ENCODE data around the gene KRTAP12-3. TPM values are rescaled to one million over a fixed set of nuclear protein-coding genes. Genes with fewer than 3 reads are reported as not detected.

KRTAP12-3 gene
- total RNA-seq, 2 donors from 2014 or later: not detected

- Mint-ChIP-seq H3K27me3 (ENCODE audit: insufficient read depth) (peaks cover 11% of the 10 kb centered on the region), H3K9me3 (peaks cover 59% of the 10 kb centered on the region), H3K27ac (no peak overlapping the region), H3K4me1 (no peaks in the 10 kb centered on the region), H3K36me3 (ENCODE audit: low read depth) (peaks cover 3% of the 10 kb centered on the region), H3K4me3 (no peak overlapping the region)
- Histone ChIP-seq H3K9ac (ENCODE audit: extremely low read depth, low read length, poor library complexity, severe bottlenecking) (no peak overlapping the region), H3K9me3 (ENCODE audit: control insufficient read depth, low read length) (peaks cover 50% of the 10 kb centered on the region), H3K4me1 (ENCODE audit: control insufficient read depth, insufficient read depth, low read length) (no peaks in the 10 kb centered on the region), H3K27ac (ENCODE audit: low read depth, low read length) (no peak overlapping the region), H3K36me3 (ENCODE audit: control insufficient read depth, insufficient read depth, low read length) (no peaks in the 10 kb centered on the region), H3K4me3 (ENCODE audit: low read length) (no peak overlapping the region), H3K27me3 (ENCODE audit: control insufficient read depth, insufficient read depth, low read length, poor library complexity, severe bottlenecking) (no peaks in the 10 kb centered on the region)
- no peak for TF ChIP-seq CTCF (conservative IDR thresholded peaks at IDR 0.05)
- no peak for DNase-seq
- 91% methylated on average over 1 of the region's 1 CpG; no CpG with 5 or more reads in 1 of the 2 experiments for WGBS, 2 experiments (ENCODE audit: insufficient coverage in 1 of 2, insufficient read length in 1 of 2)
These were observed 14.2 kb downstream of the KRTAP12-3 start for GRCh38 chr21:44671911-44672310.

- Mint-ChIP-seq H3K4me3 (no peak overlapping the region), H3K27ac (no peak overlapping the region), H3K4me1 (no peaks in the 10 kb centered on the region), H3K36me3 (ENCODE audit: low read depth) (peaks cover under 1% of the 10 kb centered on the region), H3K9me3 (peaks cover 9% of the 10 kb centered on the region), H3K27me3 (ENCODE audit: insufficient read depth) (peaks cover 24% of the 10 kb centered on the region)
- H3K9me3 ChIP-seq (ENCODE audit: control insufficient read depth, low read length): peaks cover 10% of the 10 kb centered on the region
- H3K4me1 ChIP-seq (ENCODE audit: control insufficient read depth, insufficient read depth, low read length): no peaks in the 10 kb centered on the region
- no peaks in the 10 kb centered on the region for H3K36me3 ChIP-seq (ENCODE audit: control insufficient read depth, insufficient read depth, low read length)
- H3K9ac ChIP-seq (ENCODE audit: extremely low read depth, low read length, poor library complexity, severe bottlenecking): no peak overlapping the region
- no peak for DNase-seq
- no peak overlapping the region for H3K4me3 ChIP-seq (ENCODE audit: low read length)
- TF ChIP-seq CTCF (conservative IDR thresholded peaks at IDR 0.05): no peak
- no peaks in the 10 kb centered on the region for H3K27me3 ChIP-seq (ENCODE audit: control insufficient read depth, insufficient read depth, low read length, poor library complexity, severe bottlenecking)
- H3K27ac ChIP-seq (ENCODE audit: low read depth, low read length): no peak overlapping the region
- 96 to 97% methylated on average over 10 to 13 of the region's 13 CpGs for WGBS, 2 experiments (ENCODE audit: insufficient coverage in 1 of 2, insufficient read length in 1 of 2)
These were observed 20.1 kb downstream of the KRTAP12-3 start for GRCh38 chr21:44677881-44678280.

- H3K9ac ChIP-seq (ENCODE audit: extremely low read depth, low read length, poor library complexity, severe bottlenecking): no peak overlapping the region
- 79 to 86% methylated on average over 6 to 11 of the region's 11 CpGs for WGBS, 2 experiments (ENCODE audit: insufficient coverage in 1 of 2, insufficient read length in 1 of 2)
- no peaks in the 10 kb centered on the region for H3K9me3 Mint-ChIP-seq
- no peaks in the 10 kb centered on the region for H3K36me3 ChIP-seq (ENCODE audit: control insufficient read depth, insufficient read depth, low read length)
- H3K27me3 Mint-ChIP-seq (ENCODE audit: insufficient read depth): peaks cover 41% of the 10 kb centered on the region
- H3K4me3 ChIP-seq (ENCODE audit: low read length): no peak overlapping the region
- no peaks in the 10 kb centered on the region for H3K36me3 Mint-ChIP-seq (ENCODE audit: low read depth)
- H3K27ac Mint-ChIP-seq: no peak overlapping the region
- DNase-seq: no peak
- no peaks in the 10 kb centered on the region for H3K27me3 ChIP-seq (ENCODE audit: control insufficient read depth, insufficient read depth, low read length, poor library complexity, severe bottlenecking)
- no peaks in the 10 kb centered on the region for H3K4me1 ChIP-seq (ENCODE audit: control insufficient read depth, insufficient read depth, low read length)
- TF ChIP-seq CTCF (conservative IDR thresholded peaks at IDR 0.05): no peak
- H3K9me3 ChIP-seq (ENCODE audit: control insufficient read depth, low read length): no peaks in the 10 kb centered on the region
- peaks cover 8% of the 10 kb centered on the region for H3K4me1 Mint-ChIP-seq
- H3K4me3 Mint-ChIP-seq: no peak overlapping the region
- H3K27ac ChIP-seq (ENCODE audit: low read depth, low read length): no peak overlapping the region
These were observed 23.4 kb downstream of the KRTAP12-3 start for GRCh38 chr21:44681152-44681551.

Data from endodermal cell (in vitro differentiated cells).